B cell (primary cell): ENCODE data around the gene ARHGAP26. TPM values are rescaled to one million over a fixed set of nuclear protein-coding genes. Genes with fewer than 3 reads are reported as not detected.

Source experiments
- ATAC-seq: fragments of 200-7000 bp; cut with Tn5 transposase; one replicate; pipeline ENCODE4 v1.10.0; 2021; ENCODE audit warnings: low read depth, mild to moderate bottlenecking, moderate number of reproducible peaks, moderate library complexity
- CTCF ChIA-PET: fragments of 350-600 bp; sonication (Branson Sonifier 250); formaldehyde crosslinking; loops from one replicate; lab custom pipeline; 2021; ENCODE audit warnings: antibody characterized with exemption, inconsistent platforms; lab: Charles Lee
- POLR2A ChIA-PET: fragments of 350-600 bp; sonication (Branson Sonifier 250); formaldehyde crosslinking; loops from one replicate; lab custom pipeline; 2021; ENCODE audit warnings: antibody characterized with exemption; lab: Charles Lee
- DNase-seq: peaks from one replicate; pipeline ENCODE4 v3.0.0; 2013
- H2AFZ ChIP-seq: 2 replicates; pipeline ENCODE4 v1.6.1; 2012; ENCODE audit warnings: mild to moderate bottlenecking, low read depth, low read length; ENCODE audit not compliant: insufficient read depth, poor library complexity, severe bottlenecking
- H3K27ac ChIP-seq, 2 donors: 1 replicate in 1 of 2; 2 replicates in 1 of 2; pipeline ENCODE4 v1.5.1; 2012 to 2013; ENCODE audit warnings: low read length in 2 of 2, mild to moderate bottlenecking in 2 of 2, moderate library complexity in 1 of 2
- H3K27me3 ChIP-seq, 4 experiments: fragments of 200-600 bp in 1 of 4; sonication (generic) in 1 of 4; replicated peaks in 1 of 4; 1 replicate in 2 of 4; 2 replicates in 2 of 4; pipeline versions ENCODE4 v1.6.1 to v1.7.0; 2013 to 2016; ENCODE audit warnings: low read length in 3 of 4, mild to moderate bottlenecking in 2 of 4, mixed read lengths in 1 of 4, moderate library complexity in 1 of 4; ENCODE audit not compliant: insufficient read depth in 4 of 4, control insufficient read depth in 3 of 4; ENCODE audit errors: control extremely low read depth in 1 of 4
- H3K36me3 ChIP-seq, 2 experiments: replicated peaks in 1 of 2; 1 replicate in 1 of 2; 2 replicates in 1 of 2; pipeline versions ENCODE4 v1.6.1 to v1.7.1; 2013; ENCODE audit warnings: low read length in 1 of 2; ENCODE audit not compliant: insufficient read depth in 2 of 2, control insufficient read depth in 1 of 2; ENCODE audit errors: control extremely low read depth in 1 of 2, extremely low read depth in 1 of 2
- H3K4me1 ChIP-seq, 2 donors: fragments of 200-600 bp in 1 of 2; sonication (generic) in 1 of 2; 1 replicate in 1 of 2; 2 replicates in 1 of 2; pipeline versions ENCODE4 v1.5.1 to v1.6.1; 2013 to 2017; ENCODE audit warnings: low read length in 2 of 2; ENCODE audit not compliant: control insufficient read depth in 2 of 2, insufficient read depth in 2 of 2
- H3K4me2 ChIP-seq: replicated peaks from 2 replicates; pipeline ENCODE3; 2012; ENCODE audit warnings: mild to moderate bottlenecking, low read depth, low read length; ENCODE audit not compliant: poor library complexity, severe bottlenecking
- H3K4me3 ChIP-seq, 5 experiments: fragments of 200-600 bp in 1 of 5; sonication (generic) in 1 of 5; 1 replicate in 3 of 5; 2 replicates in 2 of 5; pipeline versions ENCODE4 v1.5.1 to v1.7.0; 2011 to 2016; ENCODE audit warnings: low read length in 4 of 5, mild to moderate bottlenecking in 4 of 5, low read depth in 2 of 5, control low read depth in 1 of 5, moderate library complexity in 1 of 5; ENCODE audit not compliant: insufficient read depth in 1 of 5; ENCODE audit errors: control extremely low read depth in 1 of 5, extremely low read depth in 1 of 5
- H3K79me2 ChIP-seq: fragments of 200-600 bp; sonication (generic); one replicate; pipeline ENCODE4 v1.6.0; 2016; ENCODE audit warnings: low read length; ENCODE audit not compliant: control insufficient read depth, insufficient read depth
- H3K9ac ChIP-seq: fragments of 200-600 bp; sonication (generic); 2 replicates; pipeline ENCODE4 v1.6.1; 2017; ENCODE audit warnings: mild to moderate bottlenecking, low read length, moderate library complexity
- H3K9me3 ChIP-seq, 3 donors: one replicate each; pipeline versions ENCODE4 v1.6.1 to v1.7.1; 2013; ENCODE audit warnings: low read length in 2 of 3; ENCODE audit not compliant: control insufficient read depth in 2 of 3, insufficient read depth in 1 of 3; ENCODE audit errors: control extremely low read depth in 1 of 3
- H4K20me1 ChIP-seq: 2 replicates; pipeline ENCODE4 v1.6.0; 2012; ENCODE audit warnings: mild to moderate bottlenecking, low read length; ENCODE audit not compliant: insufficient read depth, control insufficient read depth, poor library complexity, severe bottlenecking
- H3K27ac Mint-ChIP-seq: one replicate; pipeline ENCODE4 v1.8.0; 2021; ENCODE audit warnings: mixed read lengths
- H3K27me3 Mint-ChIP-seq: one replicate; pipeline ENCODE4 v1.8.0; 2021; ENCODE audit warnings: mixed read lengths
- H3K4me1 Mint-ChIP-seq: one replicate; pipeline ENCODE4 v1.8.0; 2021; ENCODE audit warnings: mixed read lengths
- H3K4me3 Mint-ChIP-seq: one replicate; pipeline ENCODE4 v1.8.0; 2021; ENCODE audit warnings: mixed read lengths
- H3K9me3 Mint-ChIP-seq: one replicate; pipeline ENCODE4 v1.8.0; 2022; ENCODE audit warnings: mixed read lengths; ENCODE audit not compliant: insufficient read depth
- CTCF ChIP-seq: fragments of 200-600 bp; IDR thresholded peaks from one replicate; pipeline ENCODE4 v1.8.0; 2022; ENCODE audit warnings: antibody characterized with exemption, mild to moderate bottlenecking
- EZH2 ChIP-seq: IDR thresholded peaks from 2 replicates; pipeline ENCODE4 v1.6.1; 2012; ENCODE audit warnings: borderline replicate concordance, low read depth, mild to moderate bottlenecking, moderate library complexity, low read length; ENCODE audit not compliant: insufficient read depth, poor library complexity, severe bottlenecking
- WGBS: methylation state at CpG from one replicate; pipeline ENCODE4 v1.1.5; 2013; ENCODE audit warnings: missing lambda C conversion rate; ENCODE audit not compliant: insufficient coverage; 5-methylcytosine and 5-hydroxymethylcytosine counted together
- intact Hi-C: fragments of 100-400 bp; cut with micrococcal nuclease; formaldehyde crosslinking; loops from one replicate; pipeline ENCODE4 v1.10.0; 2022
- polyA plus RNA-seq: library from polyadenylated mRNA; depleted of rRNA; stranded (reverse); fragments of >200 nt; gene quantifications from 2 replicates; pipeline ENCODE4 v1.2.3, GENCODE V29; 2012
- total RNA-seq, 2 donors: library from RNA; stranded (reverse); fragments of 120-200 nt in 1 of 2; gene quantifications; 1 replicate in 1 of 2; 2 replicates in 1 of 2; pipeline versions ENCODE4 v1.2.3 to v1.2.4, GENCODE V29; 2013 to 2022

Gene ARHGAP26
- total and polyA plus RNA-seq, 2 donors (not counting 1 experiment from before 2014, with no cell fraction given), result 1.8 to 22.5 TPM

DNA sequence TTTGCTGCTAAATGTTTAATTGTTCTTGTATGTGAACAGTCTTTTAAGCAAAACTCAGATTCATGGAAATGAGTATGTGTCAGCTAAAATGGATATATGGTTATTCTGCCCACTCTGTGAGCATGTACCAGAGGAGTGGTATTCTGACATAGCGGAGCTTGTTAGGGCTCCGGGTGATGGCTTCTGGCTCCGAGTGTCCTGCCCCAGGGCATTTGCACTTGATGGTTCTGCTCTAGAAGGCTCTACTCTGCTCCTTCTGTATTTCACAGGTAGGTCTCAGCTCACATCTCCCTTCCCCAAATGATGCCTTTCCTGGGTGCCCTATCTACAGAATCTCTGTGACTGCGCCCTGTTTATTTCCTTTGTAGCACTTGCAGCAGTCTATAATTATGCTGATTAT lies 113.3 kb downstream of the ARHGAP26 start:
- H3K9me3 Mint-ChIP-seq, result no peaks in the 10 kb centered on the region
- Histone ChIP-seq H3K9me3 (no peaks in the 10 kb centered on the region), H3K9ac (no peak overlapping the region), H3K27me3 (no peaks in the 10 kb centered on the region), H3K4me2 (no peak overlapping the region), H3K79me2 (no peaks in the 10 kb centered on the region), H3K27ac (no peak overlapping the region), H3K4me1 (peaks cover 0 to 5% of the 10 kb centered on the region in 2 donors), H3K4me3 (no peak overlapping the region), H2AFZ (no peak overlapping the region), H4K20me1 (no peaks in the 10 kb centered on the region), H3K36me3 (peaks cover 0 to 2% of the 10 kb centered on the region in 2 experiments)
- intact Hi-C loops, result loop anchor here (10.0 kb wide), 1 partner anchor 729 kb away; no protein-coding TSS in a partner anchor
- ATAC-seq (no peak), DNase-seq (no peak)
- CTCF ChIA-PET, result interaction anchor here (1.9 to 14.1 kb wide), 4 partner anchors 16 to 228 kb away, joined by 8 to 616 read pairs (median 53); no protein-coding TSS in a partner anchor
- POLR2A ChIA-PET, result no interaction called here
- TF ChIP-seq CTCF, result no peak
- TF ChIP-seq EZH2, result no peak
- H3K4me3 Mint-ChIP-seq, result no peak overlapping the region
- 100% methylated on average over 3 of the region's 4 CpGs for WGBS
- H3K27ac Mint-ChIP-seq, result no peak overlapping the region
- H3K4me1 Mint-ChIP-seq, result peaks cover 9% of the 10 kb centered on the region
- no peaks in the 10 kb centered on the region for H3K27me3 Mint-ChIP-seq

DNA sequence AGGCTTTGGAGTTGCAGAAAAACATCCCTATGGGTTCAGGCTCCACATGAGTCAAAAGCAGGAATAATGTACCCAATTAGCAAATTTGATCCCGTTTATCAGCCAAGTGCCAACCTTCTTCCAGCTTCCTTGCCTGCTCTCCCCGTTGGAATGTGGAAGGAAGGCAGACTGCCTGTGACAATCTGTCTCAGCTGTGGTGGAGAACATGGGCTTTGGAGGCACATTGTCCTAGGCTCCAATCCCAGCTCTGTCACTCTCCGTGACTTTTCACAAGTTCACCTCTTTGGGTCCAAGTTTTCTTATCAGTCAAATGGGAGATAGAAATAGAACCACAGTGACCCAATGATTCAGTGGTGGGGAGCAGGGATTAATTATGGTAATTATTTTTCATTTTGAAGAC lies 113.9 kb downstream of the ARHGAP26 start:
- H3K27ac Mint-ChIP-seq, result no peak overlapping the region
- Histone ChIP-seq H3K4me2 (no peak overlapping the region), H3K4me1 (peaks cover 0 to 5% of the 10 kb centered on the region in 2 donors), H3K9me3 (no peaks in the 10 kb centered on the region), H4K20me1 (no peaks in the 10 kb centered on the region), H3K4me3 (no peak overlapping the region), H3K36me3 (peaks cover 0 to 2% of the 10 kb centered on the region in 2 experiments), H3K27me3 (no peaks in the 10 kb centered on the region), H3K9ac (no peak overlapping the region), H3K79me2 (no peaks in the 10 kb centered on the region), H3K27ac (no peak overlapping the region), H2AFZ (no peak overlapping the region)
- no peaks in the 10 kb centered on the region for H3K27me3 Mint-ChIP-seq
- H3K4me1 Mint-ChIP-seq, result peaks cover 9% of the 10 kb centered on the region
- CTCF ChIA-PET, result interaction anchor here (1.8 to 14.1 kb wide), 4 partner anchors 13 to 228 kb away, joined by 5 to 616 read pairs (median 53); no protein-coding TSS in a partner anchor
- POLR2A ChIA-PET, result no interaction called here
- no CpG with 5 or more reads among the region's 3 CpGs for WGBS
- TF ChIP-seq CTCF (no peak), EZH2 (no peak)
- ATAC-seq (no peak), DNase-seq (no peak)
- H3K4me3 Mint-ChIP-seq, result no peak overlapping the region
- no peaks in the 10 kb centered on the region for H3K9me3 Mint-ChIP-seq
- intact Hi-C loops, result loop anchor here (10.0 kb wide), 1 partner anchor 729 kb away; no protein-coding TSS in a partner anchor
